ENCODE data around the gene STK32B.
"Not testable (repeated sequence)": the region's sequence is repeated elsewhere in the genome, so short reads cannot be mapped to it uniquely, and the experiment has no call there.

Gene STK32B

GRCh38 chr4:5032813-5033212, 18.5 kb upstream of the STK32B start:
- DNase-seq = no peak

GRCh38 chr4:5033281-5033841, 17.9 kb upstream of the STK32B start:
- DNase-seq = no peak

GRCh38 chr4:5034206-5034605, 17.1 kb upstream of the STK32B start:
- DNase-seq = no peak

- peak; percentile 90 for DNase-seq
These were observed 15.0 kb upstream of the STK32B start for GRCh38 chr4:5036239-5036638.

GRCh38 chr4:5037553-5038551, 13.4 kb upstream of the STK32B start:
- DNase-seq = peak; percentile 85

GRCh38 chr4:5039800-5040199, 11.5 kb upstream of the STK32B start:
- no peak for DNase-seq

- DNase-seq = no peak
These were observed 10.2 kb upstream of the STK32B start for GRCh38 chr4:5040856-5041620.

GRCh38 chr4:5041699-5042098, 9.6 kb upstream of the STK32B start:
- DNase-seq = peak; percentile 31

- no peak for DNase-seq
These were observed 7.7 kb upstream of the STK32B start for GRCh38 chr4:5043579-5043978.

- DNase-seq = no peak
These were observed 6.9 kb upstream of the STK32B start for GRCh38 chr4:5044341-5044740.

GRCh38 chr4:5045097-5045496, 6.2 kb upstream of the STK32B start:
- DNase-seq = peak; percentile 50

GRCh38 chr4:5048721-5049120, 2.6 kb upstream of the STK32B start:
- DNase-seq = no peak

GRCh38 chr4:5050520-5051277, 581 bp upstream of the STK32B start:
- DNase-seq = peak; percentile 54

GRCh38 chr4:5052204-5052702, 973 bp downstream of the STK32B start:
- DNase-seq = no peak

- DNase-seq = no peak
These were observed 1.6 kb downstream of the STK32B start for GRCh38 chr4:5052726-5053425.

- no peak for DNase-seq
These were observed 3.3 kb downstream of the STK32B start for GRCh38 chr4:5054532-5054931.

- no peak for DNase-seq
These were observed 4.1 kb downstream of the STK32B start for GRCh38 chr4:5055411-5055810.

- no peak for DNase-seq
These were observed 14.8 kb downstream of the STK32B start for GRCh38 chr4:5066101-5066500.

- not testable (repeated sequence) for DNase-seq
These were observed 15.7 kb downstream of the STK32B start for GRCh38 chr4:5066968-5067367.

GRCh38 chr4:5067908-5068307, 16.6 kb downstream of the STK32B start:
- DNase-seq = no peak

GRCh38 chr4:5069901-5070300, 18.6 kb downstream of the STK32B start:
- no peak for DNase-seq

- DNase-seq = no peak
These were observed 21.7 kb downstream of the STK32B start for GRCh38 chr4:5072948-5073347.
